CMK (cell line): ENCODE measurements around the gene DCAF12L2.
A peak's percentile ranks its signal among the peaks of the same experiment; 100 is the strongest.
"Not testable (repeated sequence)": the region's sequence is repeated elsewhere in the genome, so short reads cannot be mapped to it uniquely, and the experiment has no call there.

Source experiments
- DNase-seq: peaks from one replicate; pipeline ENCODE4 v3.0.0-alpha.2; 2010; ENCODE audit warnings: low read depth

The DCAF12L2 gene

GRCh38 chrX:126165721-126166461 is at the start of gene DCAF12L2:
Gene DCAF12L2, minus strand, starts transcription at chrX:126166289. Its CDS starts 365 bp downstream, at chrX:126165924.
- DNase-seq = no peak

GRCh38 chrX:126190888-126191287 is 24.8 kb upstream of the DCAF12L2 start:
- DNase-seq = not testable (repeated sequence)

- no peak for DNase-seq
These were observed 11.2 kb upstream of the DCAF12L2 start for GRCh38 chrX:126177133-126177840.

GRCh38 chrX:126170720-126171119 is 4.6 kb upstream of the DCAF12L2 start:
- peak; percentile 60 for DNase-seq

- DNase-seq = no peak
These were observed 1.5 kb upstream of the DCAF12L2 start for GRCh38 chrX:126167560-126167959.

GRCh38 chrX:126165401-126165720 is 728 bp downstream of the DCAF12L2 start:
- no peak for DNase-seq

- DNase-seq = no peak
These were observed 1.2 kb downstream of the DCAF12L2 start for GRCh38 chrX:126164689-126165400.

- DNase-seq = no peak
These were observed 1.9 kb downstream of the DCAF12L2 start for GRCh38 chrX:126164226-126164625.

GRCh38 chrX:126141014-126141413 is 25.1 kb downstream of the DCAF12L2 start:
- no peak for DNase-seq

GRCh38 chrX:126137899-126138298 is 28.2 kb downstream of the DCAF12L2 start:
- DNase-seq = no peak

- DNase-seq = no peak
These were observed 41.4 kb downstream of the DCAF12L2 start for GRCh38 chrX:126124721-126125120.
